ENCODE data around the gene PPT2. TPM values are rescaled to one million over a fixed set of nuclear protein-coding genes. Genes with fewer than 3 reads are reported as not detected.

Gene PPT2
- total RNA-seq, 3 donors from 2014 or later: 16.8 to 37.2 (median 34.4) TPM

GRCh38 chr6:32127717-32128592, 26.0 kb upstream of the PPT2 start, which contains the start of gene ATF6B:
ATF6B (minus strand) TSS chr6:32128246; CDS start chr6:32128207, 39 bp downstream.
- H3K9me3 ChIP-seq: no peaks in the 10 kb centered on the region
- intact Hi-C loops (cut with DNase I, micrococcal nuclease): no loop called here
- DNase-seq (peak; percentile 95 to 99 (median 98)), ATAC-seq (peak; percentile 92)
- TF ChIP-seq CTCF (IDR thresholded peaks at IDR 0.05): no peak
- H3K4me1 ChIP-seq (ENCODE audit: low read depth): peaks cover 25% of the 10 kb centered on the region
- H3K4me3 ChIP-seq: peak within 1 kb of the TSS; percentile 80
- no peaks in the 10 kb centered on the region for H3K36me3 ChIP-seq (ENCODE audit: low read depth)

DNA sequence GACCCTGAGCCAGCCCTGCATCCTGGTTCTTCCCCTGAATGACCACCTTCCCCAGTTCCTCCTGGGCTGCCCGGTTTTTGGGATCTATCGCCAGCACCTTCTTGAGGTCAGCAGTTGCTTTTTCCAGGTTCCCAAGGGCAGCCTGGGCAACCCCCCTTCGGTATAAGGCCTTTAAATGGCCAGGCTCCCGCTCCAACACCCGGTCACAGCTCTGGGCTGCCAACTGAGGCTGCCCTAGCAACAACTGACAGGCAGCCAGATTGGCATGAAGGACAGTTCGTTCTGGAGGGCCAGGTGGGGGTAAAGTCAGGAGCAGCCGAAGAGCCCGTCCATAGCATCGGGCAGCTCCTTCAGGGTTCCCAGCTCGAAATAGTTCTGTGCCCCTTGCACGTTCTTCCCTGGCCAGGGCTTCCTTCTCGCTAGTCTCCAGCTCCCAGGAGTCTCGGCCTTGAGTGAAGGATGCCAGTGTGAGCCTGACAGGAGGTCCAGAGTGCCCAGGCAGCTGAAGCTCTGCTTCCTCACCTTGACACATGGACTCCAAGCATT, 25.1 kb upstream of the PPT2 start:
- DNase-seq: peak in 2 of 3 donors; percentile 41 to 59
- H3K36me3 ChIP-seq (ENCODE audit: low read depth): no peaks in the 10 kb centered on the region
- no peak for ATAC-seq
- no peak for TF ChIP-seq CTCF (IDR thresholded peaks at IDR 0.05)
- no peaks in the 10 kb centered on the region for H3K9me3 ChIP-seq
- peaks cover 25% of the 10 kb centered on the region for H3K4me1 ChIP-seq (ENCODE audit: low read depth)
- intact Hi-C loops (cut with DNase I, micrococcal nuclease): no loop called here
- no peak overlapping the region for H3K4me3 ChIP-seq

DNA sequence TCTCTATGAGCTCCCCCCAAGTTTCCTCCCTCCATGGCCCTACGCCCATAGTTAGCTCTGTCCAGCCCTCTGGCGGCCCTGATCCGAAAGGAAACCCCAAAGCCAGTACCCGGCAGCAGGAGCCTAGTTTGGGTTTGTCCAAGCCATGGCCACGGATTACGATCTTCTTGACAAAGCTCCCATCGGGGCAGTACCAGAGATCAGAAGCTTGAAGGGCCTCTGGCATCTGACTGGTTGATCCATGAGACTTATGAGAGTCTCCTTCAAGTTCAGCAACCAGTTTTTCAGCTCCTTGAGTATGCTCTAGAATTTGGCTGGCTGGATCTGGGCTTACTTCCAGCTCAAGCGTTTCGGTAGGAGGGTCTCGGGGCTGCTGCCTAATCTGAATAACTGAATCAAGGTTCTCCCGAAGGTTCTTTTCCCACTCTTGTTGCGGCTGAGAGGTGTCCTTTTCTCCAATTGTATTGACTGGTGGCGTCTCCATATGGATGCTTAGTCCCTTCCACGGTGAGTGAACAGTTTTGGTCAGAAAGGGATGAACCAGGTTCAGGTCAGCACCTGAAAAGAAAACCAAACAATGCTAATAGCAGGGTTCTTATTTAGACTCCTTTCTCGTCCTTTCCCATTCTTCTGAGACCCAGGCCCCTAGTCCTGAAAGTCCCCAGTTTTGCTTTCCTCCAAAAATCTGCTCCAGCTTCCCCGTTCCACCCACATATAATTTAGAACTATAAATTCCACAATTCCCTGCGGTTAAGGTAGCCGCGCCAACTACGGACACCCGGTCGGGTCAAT, 24.4 kb upstream of the PPT2 start:
- peak; percentile 66 for ATAC-seq
- Histone ChIP-seq H3K4me3 (peak overlapping the region; percentile 5), H3K4me1 (ENCODE audit: low read depth) (peaks cover 25% of the 10 kb centered on the region), H3K9me3 (no peaks in the 10 kb centered on the region), H3K36me3 (ENCODE audit: low read depth) (no peaks in the 10 kb centered on the region)
- intact Hi-C loops (cut with DNase I, micrococcal nuclease): no loop called here
- no peak for TF ChIP-seq CTCF (IDR thresholded peaks at IDR 0.05)
- peak in 1 of 3 donors; percentile 46 for DNase-seq

- DNase-seq: no peak
- H3K4me3 ChIP-seq: no peak overlapping the region
- peaks cover 22% of the 10 kb centered on the region for H3K4me1 ChIP-seq (ENCODE audit: low read depth)
- no peak for TF ChIP-seq CTCF (IDR thresholded peaks at IDR 0.05)
- intact Hi-C loops (cut with DNase I, micrococcal nuclease): no loop called here
- H3K9me3 ChIP-seq: no peaks in the 10 kb centered on the region
- H3K36me3 ChIP-seq (ENCODE audit: low read depth): no peaks in the 10 kb centered on the region
- no peak for ATAC-seq
Measured at GRCh38 chr6:32131439-32131948, 22.4 kb upstream of the PPT2 start.

DNA sequence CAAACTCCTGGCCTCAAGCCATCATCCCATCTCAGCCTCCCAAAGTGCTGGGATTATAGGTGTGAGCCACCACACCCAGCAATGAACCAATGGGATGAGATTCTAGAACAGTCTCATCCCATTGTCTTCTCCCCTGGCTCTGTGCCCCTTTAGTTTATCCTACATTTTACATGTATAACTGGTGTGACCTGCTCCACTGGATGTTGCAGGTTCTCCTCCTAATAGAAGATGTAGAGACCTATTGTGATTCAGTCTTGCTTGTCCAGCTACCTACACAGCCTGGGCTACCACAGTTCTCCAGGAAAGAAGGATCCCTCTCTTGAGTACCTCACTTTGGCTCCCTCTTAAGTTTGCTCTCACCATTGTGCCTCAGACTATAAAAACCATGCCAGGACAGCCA, 21.8 kb upstream of the PPT2 start:
- no peaks in the 10 kb centered on the region for H3K9me3 ChIP-seq
- no peak for TF ChIP-seq CTCF (IDR thresholded peaks at IDR 0.05)
- H3K36me3 ChIP-seq (ENCODE audit: low read depth): no peaks in the 10 kb centered on the region
- intact Hi-C loops (cut with DNase I, micrococcal nuclease): no loop called here
- ATAC-seq (no peak), DNase-seq (no peak)
- H3K4me1 ChIP-seq (ENCODE audit: low read depth): peaks cover 16% of the 10 kb centered on the region
- no peak overlapping the region for H3K4me3 ChIP-seq

Data from mucosa of descending colon (tissue), 3 donors.